Tibial artery (tissue), 4 donors: ENCODE measurements around the gene SRP72.

ENCODE experiments used
- DNase-seq, 2 donors: peaks; one replicate each; pipeline ENCODE4 v3.0.0-alpha.2; 2019
- H3K27ac ChIP-seq, 2 donors: fragments of 200-600 bp; sonication (generic) in 1 of 2; 1 replicate in 1 of 2; 2 replicates in 1 of 2; pipeline ENCODE4 v1.5.1; 2018 to 2019; ENCODE audit warnings: mild to moderate bottlenecking in 1 of 2
- H3K27me3 ChIP-seq, 2 donors: fragments of 200-600 bp; sonication (generic) in 1 of 2; one replicate each; pipeline versions ENCODE4 v1.5.1 to v1.6.0; 2016 to 2019
- H3K36me3 ChIP-seq, 3 donors: fragments of 200-600 bp; sonication (generic) in 2 of 3; one replicate each; pipeline ENCODE4 v1.5.1; 2016 to 2019; ENCODE audit warnings: mild to moderate bottlenecking in 2 of 3
- H3K4me1 ChIP-seq, 4 donors: fragments of 200-600 bp; sonication (generic) in 2 of 4; 1 replicate in 3 of 4; 2 replicates in 1 of 4; pipeline ENCODE4 v1.5.1; 2016 to 2019
- H3K4me3 ChIP-seq, 2 donors: fragments of 200-600 bp; sonication (generic) in 1 of 2; 1 replicate in 1 of 2; 2 replicates in 1 of 2; pipeline ENCODE4 v1.5.1; 2018 to 2019; ENCODE audit warnings: mild to moderate bottlenecking in 2 of 2
- H3K9me3 ChIP-seq, 3 donors: fragments of 200-600 bp; sonication (generic) in 1 of 3; one replicate each; pipeline ENCODE4 v1.5.1; 2016 to 2019
- CTCF ChIP-seq, 2 experiments: fragments of 200-600 bp in 1 of 2; fragments of 450-650 bp in 1 of 2; IDR thresholded peaks; one replicate each; pipeline ENCODE4 v1.5.1; 2017 to 2019; ENCODE audit warnings: antibody characterized with exemption in 2 of 2, mild to moderate bottlenecking in 1 of 2, moderate library complexity in 1 of 2
- intact Hi-C: fragments of 100-400 bp; cut with DNase I; formaldehyde crosslinking; loops from one replicate; pipeline ENCODE4 v1.15.0; 2023; ENCODE audit warnings: low total_unique reads

The SRP72 gene

DNA sequence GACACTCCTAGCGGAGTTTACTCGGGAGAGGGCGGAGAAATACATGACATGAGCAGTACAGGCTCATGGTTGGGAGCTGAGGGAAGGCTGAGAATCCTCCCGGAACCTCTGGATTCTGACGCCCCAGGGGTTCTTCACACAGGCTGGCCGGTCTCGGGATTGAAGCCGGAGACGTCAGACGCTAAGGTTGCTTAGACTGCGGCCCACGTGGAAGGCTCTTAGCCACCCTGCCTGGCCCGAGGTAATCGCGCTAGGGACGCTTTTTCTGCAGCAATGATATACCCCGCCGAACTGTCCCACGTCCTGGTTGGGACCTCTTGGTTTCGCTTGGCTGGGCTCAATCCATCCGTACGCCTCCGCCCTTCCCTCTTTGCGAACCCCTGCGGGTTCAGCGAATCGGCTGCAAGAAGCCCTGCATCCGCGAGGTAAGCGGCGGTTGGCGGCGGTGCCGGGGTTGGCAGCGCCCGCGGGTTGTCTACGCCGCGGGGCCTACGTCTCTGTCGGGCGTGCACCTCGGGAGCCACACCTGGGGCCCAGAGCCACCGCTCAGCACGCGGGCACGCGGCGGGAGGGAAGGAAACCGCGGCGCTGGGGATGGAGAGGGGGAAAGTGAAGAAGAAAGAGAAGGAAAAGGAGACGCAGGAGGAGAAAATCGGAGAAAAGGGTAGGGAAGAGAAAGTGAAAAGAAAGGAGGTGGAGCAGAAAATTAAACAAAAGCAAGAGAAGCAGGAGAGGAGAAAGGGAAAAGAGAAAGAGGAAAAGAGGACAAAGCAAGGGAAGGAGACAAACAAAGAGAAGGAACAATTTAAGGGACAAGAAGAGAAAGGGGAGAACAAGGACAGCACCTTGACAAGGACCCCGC is 38.1 kb downstream of the SRP72 start, which contains the start of gene ARL9:
Gene ARL9, plus strand, starts transcription at position 523 of the 862 bp plus-strand sequence. Its CDS starts 72 bp downstream, at position 595.
- H3K36me3 ChIP-seq: peaks cover 5 to 30% (median 15%) of the 10 kb centered on the region in 3 donors
- intact Hi-C loops: no loop called here
- H3K27me3 ChIP-seq: no peaks in the 10 kb centered on the region
- H3K27ac ChIP-seq: peak within 1 kb of the TSS; percentile 29 to 46
- no peaks in the 10 kb centered on the region for H3K9me3 ChIP-seq
- DNase-seq: peak; percentile 29 to 69
- H3K4me1 ChIP-seq: peaks cover 0 to 16% (median 7%) of the 10 kb centered on the region in 4 donors
- no peak for TF ChIP-seq CTCF (IDR thresholded peaks at IDR 0.05)
- peak within 1 kb of the TSS; percentile 57 to 59 for H3K4me3 ChIP-seq

GRCh38 chr4:56511098-56511497 is 43.7 kb downstream of the SRP72 start:
- no peaks in the 10 kb centered on the region for H3K27me3 ChIP-seq
- no peaks in the 10 kb centered on the region for H3K36me3 ChIP-seq
- no peak for DNase-seq
- no peaks in the 10 kb centered on the region for H3K9me3 ChIP-seq
- no peak overlapping the region for H3K27ac ChIP-seq
- H3K4me3 ChIP-seq: no peak overlapping the region
- peaks cover 0 to 7% (median 3%) of the 10 kb centered on the region in 4 donors for H3K4me1 ChIP-seq
- TF ChIP-seq CTCF (IDR thresholded peaks at IDR 0.05): no peak
- intact Hi-C loops: no loop called here

DNA sequence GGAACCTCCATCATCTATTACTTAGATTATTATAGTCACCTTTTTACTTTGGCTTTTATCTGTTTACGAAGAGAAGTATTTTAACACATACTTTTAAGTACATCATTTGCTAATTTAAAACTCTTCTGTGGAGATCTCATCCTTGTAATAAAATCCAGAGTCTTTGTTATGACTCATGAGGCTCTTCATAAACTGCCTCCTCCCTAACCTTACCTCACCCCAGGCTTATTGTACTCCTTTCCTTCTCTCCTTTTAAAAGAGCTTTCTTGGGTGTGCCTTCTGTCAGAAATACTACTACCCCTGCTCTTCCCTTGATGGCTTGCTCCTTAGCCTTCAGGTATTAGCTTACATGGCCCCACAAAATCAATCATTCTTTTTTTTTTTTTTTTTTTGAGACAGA is 44.7 kb downstream of the SRP72 start:
- intact Hi-C loops: no loop called here
- Histone ChIP-seq H3K27ac (no peak overlapping the region), H3K36me3 (no peaks in the 10 kb centered on the region), H3K4me1 (no peaks in the 10 kb centered on the region), H3K4me3 (no peak overlapping the region), H3K27me3 (no peaks in the 10 kb centered on the region), H3K9me3 (no peaks in the 10 kb centered on the region)
- DNase-seq: no peak
- TF ChIP-seq CTCF (IDR thresholded peaks at IDR 0.05): no peak

- Histone ChIP-seq H3K27ac (no peak overlapping the region), H3K9me3 (no peaks in the 10 kb centered on the region), H3K4me3 (no peak overlapping the region), H3K36me3 (no peaks in the 10 kb centered on the region), H3K4me1 (no peaks in the 10 kb centered on the region), H3K27me3 (no peaks in the 10 kb centered on the region)
- no peak for DNase-seq
- intact Hi-C loops: no loop called here
- TF ChIP-seq CTCF (IDR thresholded peaks at IDR 0.05): no peak
These were observed 46.1 kb downstream of the SRP72 start for GRCh38 chr4:56513517-56513916.

GRCh38 chr4:56530269-56531148 is 63.1 kb downstream of the SRP72 start:
- Histone ChIP-seq H3K4me1 (peaks cover 0 to 13% (median 7%) of the 10 kb centered on the region in 4 donors), H3K27ac (peak overlapping the region in 1 of 2 donors; percentile 29), H3K36me3 (no peaks in the 10 kb centered on the region), H3K9me3 (no peaks in the 10 kb centered on the region), H3K27me3 (peaks cover 0 to under 1% of the 10 kb centered on the region in 2 donors), H3K4me3 (peak overlapping the region; percentile 56 to 61)
- TF ChIP-seq CTCF (IDR thresholded peaks at IDR 0.05): no peak
- peak; percentile 88 to 89 for DNase-seq
- intact Hi-C loops: no loop called here
